K562 (cell line): ENCODE results near the gene MPZL1. TPM values are rescaled to one million over a fixed set of nuclear protein-coding genes. Genes with fewer than 3 reads are reported as not detected.

Source experiments
- ARID3A ChIP-seq: IDR thresholded peaks from 2 replicates; pipeline ENCODE4 v1.6.1; 2012; ENCODE audit warnings: low read depth, low read length, improper control_type of control experiment, borderline replicate concordance
- XRCC5 ChIP-seq: fragments of 200-400 bp; formaldehyde crosslinking; IDR thresholded peaks from 2 replicates; pipeline ENCODE4 v1.6.1; 2017; ENCODE audit warnings: low read depth, mild to moderate bottlenecking, low read length
- ZNF592 ChIP-seq: fragments of 450-650 bp; IDR thresholded peaks from 2 replicates; pipeline ENCODE4 v1.6.1; 2017; ENCODE audit warnings: antibody characterized with exemption, mild to moderate bottlenecking
- polyA plus RNA-seq, 8 experiments: library from polyadenylated mRNA; depleted of rRNA in 4 of 8; stranded (reverse) in 5 of 8; unstranded in 3 of 8; fragments of >200 nt; fragmentation: Nextera tagmentation in 2 of 8; fragmentation: Illumina TruSeq in 1 of 8; extraction: Ambion mirVana in 2 of 8; extraction: Trizol in 1 of 8; gene quantifications; 2 replicates each; pipeline versions ENCODE4 v1.2.1 to v1.2.3, GENCODE V29; 2011 to 2014; ENCODE audit warnings: inconsistent platforms in 1 of 8, missing spikeins in 1 of 8
- total RNA-seq, 7 experiments: library from RNA; depleted of rRNA in 6 of 7; stranded (reverse); fragments of >200 nt in 6 of 7; fragmentation: Illumina TruSeq in 2 of 7; extraction: Trizol in 2 of 7; gene quantifications; 2 replicates each; pipeline versions ENCODE4 v1.2.1 to v1.2.3, GENCODE V29; 2011 to 2021; ENCODE audit warnings: low replicate concordance in 1 of 7

Gene MPZL1
- total and polyA plus RNA-seq, 9 of the 15 experiments (the other 6 are each of a cell fraction or from before 2014, with no cell fraction given), result 14.5 to 153 (median 66.5) TPM

- TF ChIP-seq ZNF592, result peak; percentile 53
- 0 out of 2 replicates have a peak, but pooled peaks have one; percentile 30 for TF ChIP-seq XRCC5
- TF ChIP-seq ARID3A, result peak; percentile 5; the same call in 1 of the 2 replicates
- TF ChIP-seq, all 486 proteins: peak for 25
Observed at GRCh38 chr1:167687919-167688519, 33.8 kb upstream of the MPZL1 start (continued).
